ENCODE measurements around the gene KLHL7. TPM values are rescaled to one million over a fixed set of nuclear protein-coding genes. Genes with fewer than 3 reads are reported as not detected.

The KLHL7 gene
- total RNA-seq, 1 experiment from 2014 or later, result 88.1 TPM

Other genes with a start within 250 kb of the KLHL7 start
- 62.9 and 91.6 TPM in 2 replicates for gene HYCC1, start 91.7 kb upstream of the KLHL7 start, total RNA-seq (2014; rRNA removed; shearing (Covaris generic))
- 47.4 and 50.0 TPM in 2 replicates for gene NUP42, start 76.3 kb downstream of the KLHL7 start, total RNA-seq (2014; rRNA removed; shearing (Covaris generic))
- gene GPNMB, start 141.0 kb downstream of the KLHL7 start, total RNA-seq (2014; rRNA removed; shearing (Covaris generic)), result 0.70 and 1.2 TPM in 2 replicates
- 100 and 108 TPM in 2 replicates for gene MALSU1, start 193.6 kb downstream of the KLHL7 start, total RNA-seq (2014; rRNA removed; shearing (Covaris generic))

Measured in H7 (cell line).